Sigmoid colon (tissue), 4 donors: ENCODE data around the gene GLTPD2.

ENCODE experiments used
- POLR2AphosphoS5 ChIP-seq, 4 donors: sonication (generic); formaldehyde crosslinking; IDR thresholded peaks; one replicate each; pipeline ENCODE4 v1.6.1; 2017; ENCODE audit warnings: antibody characterized with exemption in 4 of 4
- TF ChIP-seq, protein P1 (sequence below), 4 experiments: fragments of 450-650 bp in 3 of 4; fragments of 200-600 bp in 1 of 4; IDR thresholded peaks; one replicate each; pipeline ENCODE4 v1.5.1; 2016 to 2019; ENCODE audit warnings: antibody characterized with exemption in 4 of 4, mild to moderate bottlenecking in 3 of 4, moderate library complexity in 2 of 4

DNA sequence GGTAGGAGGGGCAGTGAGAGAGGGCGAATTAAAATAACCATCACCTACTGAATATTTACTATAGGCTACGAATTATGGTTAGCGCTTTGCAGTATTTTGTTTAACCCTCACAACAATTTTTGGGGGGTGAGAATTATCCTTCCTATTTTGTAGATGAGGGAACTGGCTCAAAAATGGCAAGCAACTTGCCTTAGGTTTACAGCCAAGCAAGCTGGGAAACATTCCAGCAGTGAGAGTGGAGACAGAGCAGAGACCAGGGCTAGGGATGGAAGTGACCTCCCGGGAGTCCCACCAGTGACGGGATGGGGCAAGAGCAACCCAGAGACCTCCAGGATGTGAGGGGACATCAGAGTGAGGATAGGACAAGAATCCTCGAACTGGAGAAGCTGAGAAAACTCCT, 2.2 kb upstream of the GLTPD2 start:
- TF ChIP-seq, protein P1, sequence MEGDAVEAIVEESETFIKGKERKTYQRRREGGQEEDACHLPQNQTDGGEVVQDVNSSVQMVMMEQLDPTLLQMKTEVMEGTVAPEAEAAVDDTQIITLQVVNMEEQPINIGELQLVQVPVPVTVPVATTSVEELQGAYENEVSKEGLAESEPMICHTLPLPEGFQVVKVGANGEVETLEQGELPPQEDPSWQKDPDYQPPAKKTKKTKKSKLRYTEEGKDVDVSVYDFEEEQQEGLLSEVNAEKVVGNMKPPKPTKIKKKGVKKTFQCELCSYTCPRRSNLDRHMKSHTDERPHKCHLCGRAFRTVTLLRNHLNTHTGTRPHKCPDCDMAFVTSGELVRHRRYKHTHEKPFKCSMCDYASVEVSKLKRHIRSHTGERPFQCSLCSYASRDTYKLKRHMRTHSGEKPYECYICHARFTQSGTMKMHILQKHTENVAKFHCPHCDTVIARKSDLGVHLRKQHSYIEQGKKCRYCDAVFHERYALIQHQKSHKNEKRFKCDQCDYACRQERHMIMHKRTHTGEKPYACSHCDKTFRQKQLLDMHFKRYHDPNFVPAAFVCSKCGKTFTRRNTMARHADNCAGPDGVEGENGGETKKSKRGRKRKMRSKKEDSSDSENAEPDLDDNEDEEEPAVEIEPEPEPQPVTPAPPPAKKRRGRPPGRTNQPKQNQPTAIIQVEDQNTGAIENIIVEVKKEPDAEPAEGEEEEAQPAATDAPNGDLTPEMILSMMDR (IDR thresholded peaks at IDR 0.05) = no peak
- TF ChIP-seq POLR2AphosphoS5 (IDR thresholded peaks at IDR 0.05) = no peak
